ENCODE data around the gene GRAMD4.

DNA sequence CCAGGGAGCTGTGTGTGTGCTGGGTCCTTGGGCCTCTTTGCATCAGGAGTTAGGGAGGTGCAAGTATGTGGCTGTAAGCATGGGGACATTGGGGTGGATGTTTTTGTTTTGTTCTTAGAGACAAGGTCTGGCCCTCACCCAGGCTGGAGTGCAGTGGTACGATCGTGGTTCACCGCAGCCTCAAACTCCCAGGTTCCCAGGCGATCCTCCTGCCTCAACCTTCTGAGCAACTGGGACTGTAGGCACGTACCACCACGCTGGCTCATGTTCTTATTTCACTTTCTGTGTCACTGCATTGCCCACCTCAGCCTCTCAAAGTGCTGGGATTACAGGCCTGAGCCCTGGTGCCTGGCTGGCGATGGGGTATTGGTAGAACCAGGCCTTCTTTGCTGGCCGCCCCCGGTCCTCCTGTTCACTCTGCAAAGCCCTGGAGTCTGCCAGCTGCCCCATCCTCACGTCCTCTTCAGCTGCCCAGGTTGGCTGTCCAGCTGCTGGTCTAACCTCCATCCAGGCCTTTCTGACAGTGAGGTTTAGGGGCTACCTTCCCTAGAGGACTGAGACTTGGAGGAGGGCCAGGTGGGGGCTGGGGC, 851 bp upstream of the GRAMD4 start:
- no peak for TF ChIP-seq GATA3 (IDR thresholded peaks at IDR 0.05; ENCODE audit: low read depth, low read length)
- TF ChIP-seq GATA2 (IDR thresholded peaks at IDR 0.05; ENCODE audit: low read depth, low read length) = no peak

Data from SH-SY5Y (cell line).